IPS-NIHi7 (cell line): ENCODE measurements around the gene RHOT2.

Source experiments
- DNase-seq: peaks from one replicate; pipeline ENCODE4 v3.0.0; 2012; ENCODE audit warnings: mixed read lengths; ENCODE audit errors: extremely low spot score

RHOT2 gene

DNA sequence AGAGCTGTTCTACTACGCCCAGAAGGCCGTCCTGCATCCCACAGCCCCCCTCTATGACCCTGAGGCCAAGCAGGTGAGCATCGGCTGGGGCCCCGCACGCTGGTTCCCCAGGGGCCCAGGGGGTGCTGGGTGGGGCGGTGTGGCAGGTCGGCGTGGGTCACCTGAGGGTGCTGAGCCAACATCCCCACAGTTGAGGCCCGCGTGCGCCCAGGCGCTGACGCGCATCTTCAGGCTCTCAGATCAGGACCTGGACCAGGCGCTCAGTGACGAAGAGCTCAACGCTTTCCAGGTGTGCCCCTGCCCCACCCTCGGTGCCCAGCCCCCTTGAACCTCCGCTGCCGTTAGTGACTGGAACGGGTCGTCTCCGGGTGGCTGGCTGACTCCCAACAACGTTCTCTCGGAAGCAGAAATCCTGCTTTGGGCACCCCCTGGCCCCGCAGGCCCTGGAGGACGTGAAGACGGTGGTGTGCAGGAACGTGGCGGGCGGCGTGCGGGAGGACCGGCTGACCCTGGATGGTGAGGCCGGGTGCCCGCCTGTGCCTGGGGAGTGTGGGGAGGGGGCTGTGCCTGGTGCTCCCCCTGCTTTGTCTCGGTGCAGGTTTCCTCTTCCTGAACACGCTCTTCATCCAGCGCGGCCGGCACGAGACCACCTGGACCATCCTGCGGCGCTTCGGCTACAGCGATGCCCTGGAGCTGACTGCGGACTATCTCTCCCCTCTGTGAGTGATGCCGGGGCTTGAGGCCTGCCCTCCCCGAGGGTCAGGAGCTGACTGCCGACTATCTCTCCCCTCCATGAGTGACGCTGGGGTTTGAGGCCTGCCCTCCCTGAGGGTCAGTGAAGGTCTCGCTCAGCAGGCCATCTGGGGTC lies 2.8 kb downstream of the RHOT2 start:
- DNase-seq: no peak

DNA sequence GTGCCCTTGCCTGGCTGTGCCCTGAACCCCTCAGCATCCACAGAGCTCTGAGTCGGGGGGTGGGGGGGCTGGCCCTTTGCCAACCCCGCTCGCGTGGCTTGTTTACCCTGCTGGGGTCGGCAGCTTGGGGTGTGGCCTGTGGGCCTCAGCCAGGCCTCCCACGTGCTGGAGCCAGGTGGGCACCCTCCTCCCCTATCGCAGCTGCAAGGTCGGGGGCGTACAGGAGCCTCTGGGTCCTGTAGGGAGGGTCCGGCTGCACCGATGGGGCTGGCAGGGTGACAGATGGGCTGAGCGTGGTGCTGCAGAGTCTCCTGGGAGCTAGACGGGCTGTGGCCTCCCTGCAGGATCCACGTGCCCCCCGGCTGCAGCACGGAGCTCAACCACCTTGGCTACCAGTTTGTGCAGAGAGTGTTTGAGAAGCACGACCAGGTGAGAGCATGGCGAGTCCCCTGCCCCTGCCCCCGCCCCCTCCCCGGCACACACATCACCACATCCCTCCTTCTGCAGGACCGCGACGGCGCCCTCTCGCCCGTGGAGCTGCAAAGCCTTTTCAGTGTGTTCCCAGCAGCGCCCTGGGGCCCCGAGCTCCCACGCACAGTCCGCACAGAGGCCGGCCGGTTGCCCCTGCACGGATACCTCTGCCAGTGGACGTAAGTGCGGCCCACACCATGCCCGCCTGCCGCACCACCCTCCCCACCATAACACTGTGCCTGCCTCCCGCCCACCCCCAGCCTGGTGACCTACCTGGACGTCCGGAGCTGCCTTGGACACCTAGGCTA lies 3.6 kb downstream of the RHOT2 start:
- no peak for DNase-seq

DNA sequence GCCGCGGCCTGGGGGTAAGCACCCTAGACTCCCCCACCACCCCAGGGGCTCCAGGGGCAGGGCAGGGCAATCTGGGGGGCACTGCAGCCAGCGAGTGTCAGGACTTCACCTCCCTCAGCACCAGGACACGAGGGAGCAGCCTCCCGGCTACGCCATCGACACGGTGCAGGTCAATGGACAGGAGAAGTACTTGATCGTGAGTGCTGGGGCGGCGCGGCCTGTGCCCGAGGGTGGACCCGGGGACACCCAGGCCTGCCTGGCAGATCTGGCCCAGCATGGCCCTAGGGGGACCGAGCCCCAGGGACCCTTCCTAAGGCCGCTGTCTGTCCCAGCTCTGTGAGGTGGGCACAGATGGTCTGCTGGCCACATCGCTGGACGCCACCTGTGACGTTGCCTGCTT lies 4.4 kb downstream of the RHOT2 start:
- DNase-seq: no peak

DNA sequence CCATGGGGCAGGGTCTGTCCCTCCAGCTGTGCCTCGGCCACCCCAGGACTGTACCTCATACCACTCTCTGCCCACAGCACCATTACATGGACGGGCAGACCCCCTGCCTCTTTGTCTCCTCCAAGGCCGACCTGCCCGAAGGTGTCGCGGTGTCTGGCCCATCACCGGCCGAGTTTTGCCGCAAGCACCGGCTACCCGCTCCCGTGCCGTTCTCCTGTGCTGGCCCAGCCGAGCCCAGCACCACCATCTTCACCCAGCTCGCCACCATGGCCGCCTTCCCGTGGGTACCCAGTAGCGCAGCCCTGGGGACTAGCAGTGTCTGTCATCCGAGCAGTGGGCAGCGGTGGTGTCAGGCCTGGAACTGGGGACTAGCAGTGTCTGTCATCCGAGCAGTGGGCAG lies 4.9 kb downstream of the RHOT2 start:
- DNase-seq: no peak

DNA sequence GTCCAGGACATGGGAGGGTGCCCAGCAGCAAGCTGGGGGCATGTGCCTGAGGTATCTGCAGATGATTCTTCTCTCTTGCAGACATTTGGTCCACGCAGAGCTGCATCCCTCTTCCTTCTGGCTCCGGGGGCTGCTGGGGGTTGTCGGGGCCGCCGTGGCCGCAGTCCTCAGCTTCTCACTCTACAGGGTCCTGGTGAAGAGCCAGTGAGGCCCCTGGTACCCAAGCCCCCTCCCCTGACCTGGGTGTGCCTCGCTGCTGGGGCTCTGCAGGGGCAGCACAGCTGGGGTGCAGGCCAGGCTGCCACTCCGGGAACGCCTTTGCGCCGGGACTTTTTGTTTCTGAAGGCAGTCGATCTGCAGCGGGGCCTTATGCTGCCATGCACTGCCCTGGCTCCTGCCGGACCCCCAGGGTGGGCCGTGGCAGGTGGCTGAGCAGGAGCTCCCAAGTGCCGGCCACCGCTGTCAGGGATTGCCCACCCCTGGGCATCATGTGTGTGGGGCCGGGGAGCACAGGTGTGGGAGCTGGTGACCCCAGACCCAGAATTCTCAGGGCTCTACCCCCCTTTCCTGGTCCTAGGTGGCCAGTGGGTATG lies 5.6 kb downstream of the RHOT2 start:
- no peak for DNase-seq

DNA sequence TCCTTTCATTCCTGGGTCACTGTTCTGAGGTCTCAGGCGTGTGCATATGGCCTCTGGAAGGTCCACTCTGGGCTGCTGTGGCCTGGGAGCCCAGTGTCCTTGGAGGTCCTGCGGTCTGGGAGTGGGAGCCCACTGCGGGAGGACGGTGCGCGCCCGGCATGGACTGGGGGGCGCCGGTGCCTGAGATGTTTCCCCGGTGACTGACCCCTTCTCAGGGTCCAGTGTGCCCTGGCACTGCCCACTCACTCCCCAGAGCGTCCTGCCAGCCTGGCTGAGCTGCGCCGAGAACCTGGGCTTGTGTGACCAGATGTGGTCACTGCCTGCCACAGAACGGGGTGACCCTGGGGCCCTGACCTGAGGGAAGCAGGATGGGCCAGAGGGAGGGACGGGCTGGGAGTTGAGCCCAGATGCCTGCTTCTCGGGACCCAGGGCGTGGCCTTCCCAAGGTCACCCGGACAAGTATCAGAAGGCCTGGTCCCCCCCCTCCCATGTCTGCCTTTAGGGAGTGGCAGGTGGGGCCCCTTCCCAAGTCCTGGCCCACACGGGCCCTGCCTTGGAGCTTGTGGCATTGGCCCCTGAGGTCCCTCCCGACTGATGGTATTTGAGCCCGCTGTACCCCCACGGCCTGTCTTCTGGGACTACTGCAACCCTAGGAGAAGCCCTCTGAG lies 6.4 kb downstream of the RHOT2 start:
- no peak for DNase-seq

DNA sequence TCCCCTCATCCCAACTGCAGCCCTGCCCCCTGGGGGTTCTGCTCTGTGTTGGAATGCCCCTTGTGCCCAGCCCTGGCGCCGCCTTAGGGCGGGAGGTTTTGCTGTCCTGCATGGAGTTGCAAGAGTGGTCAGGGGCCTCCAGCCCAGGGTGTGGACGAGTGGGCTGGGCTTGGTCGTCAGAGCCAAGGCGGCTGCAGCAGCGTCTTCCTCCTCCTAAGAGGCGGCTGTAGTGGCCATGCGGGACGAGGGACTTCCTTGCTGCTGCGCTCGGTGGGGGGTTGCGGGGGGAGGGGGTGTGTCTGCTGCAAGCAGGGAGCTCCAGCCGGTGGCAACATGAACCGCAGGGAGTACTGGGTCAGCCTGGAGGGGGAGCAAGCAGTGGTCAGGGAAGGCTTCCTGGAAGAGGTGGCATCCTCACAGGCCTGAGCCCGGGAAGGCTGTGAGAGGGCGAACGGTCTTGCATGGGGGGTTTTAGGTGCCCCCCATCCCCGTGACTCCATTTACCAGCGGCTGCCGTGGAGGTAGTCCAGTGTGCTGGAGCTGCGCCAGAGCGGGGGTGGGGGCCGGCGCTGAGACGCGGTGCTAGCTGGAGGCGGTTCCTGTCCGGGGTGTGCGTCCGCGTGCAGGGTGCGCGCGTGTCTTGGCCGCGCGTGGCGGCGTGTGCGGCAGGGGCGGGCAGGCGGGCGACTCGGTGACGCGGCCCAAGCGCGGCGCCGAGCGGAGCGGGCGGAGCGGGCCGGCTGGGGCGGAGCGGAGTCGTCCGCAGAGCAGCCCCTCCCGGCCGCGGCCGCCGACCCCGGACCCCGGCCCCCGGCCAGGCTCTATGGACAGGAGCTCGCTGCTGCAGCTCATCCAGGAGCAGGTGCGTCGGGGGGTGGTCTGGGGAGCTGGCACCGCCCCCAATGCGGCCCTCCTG lies 7.3 kb downstream of the RHOT2 start, which contains the start of gene RHBDL1:
Gene RHBDL1, plus strand, starts transcription at position 704 of the 916 bp plus-strand sequence. Its CDS starts 120 bp downstream, at position 824.
- DNase-seq: peak; percentile 69

DNA sequence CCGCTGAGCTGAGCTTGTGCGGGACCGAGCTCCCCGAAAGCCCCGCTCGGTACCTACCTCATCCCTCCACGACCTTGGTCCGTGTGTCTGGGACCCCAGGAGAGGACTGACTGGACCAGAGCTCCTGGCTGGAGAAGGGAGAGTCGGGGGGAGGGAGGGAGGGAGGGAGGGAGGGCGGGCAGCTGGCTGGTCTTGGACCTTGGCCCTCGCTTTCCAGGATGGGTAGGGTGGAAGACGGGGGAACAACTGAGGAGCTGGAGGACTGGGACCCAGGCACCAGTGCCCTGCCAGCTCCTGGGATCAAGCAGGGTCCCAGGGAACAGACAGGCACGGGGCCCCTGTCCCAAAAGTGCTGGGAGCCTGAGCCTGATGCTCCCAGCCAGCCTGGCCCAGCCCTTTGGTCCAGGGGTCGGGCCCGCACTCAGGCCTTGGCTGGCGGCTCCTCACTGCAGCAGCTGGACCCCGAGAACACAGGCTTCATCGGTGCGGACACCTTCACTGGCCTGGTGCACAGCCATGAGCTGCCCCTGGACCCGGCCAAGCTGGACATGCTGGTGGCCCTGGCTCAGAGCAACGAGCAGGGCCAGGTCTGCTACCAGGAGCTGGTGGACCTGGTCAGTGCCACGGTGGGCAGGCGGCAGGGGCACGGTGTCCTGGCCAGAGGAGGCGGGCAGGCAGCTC lies 8.1 kb downstream of the RHOT2 start:
- no peak for DNase-seq

DNA sequence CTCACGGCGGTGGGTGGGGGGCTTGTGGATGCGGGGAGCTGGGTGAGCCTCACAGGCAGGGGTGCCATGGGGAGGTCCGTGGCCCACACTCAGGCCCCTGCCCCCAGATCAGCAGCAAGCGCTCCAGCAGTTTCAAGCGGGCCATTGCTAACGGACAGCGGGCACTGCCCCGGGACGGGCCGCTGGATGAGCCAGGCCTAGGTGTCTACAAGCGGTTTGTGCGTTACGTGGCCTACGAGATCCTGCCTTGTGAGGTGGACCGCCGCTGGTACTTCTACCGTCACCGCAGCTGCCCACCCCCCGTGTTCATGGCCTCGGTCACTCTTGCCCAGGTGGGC lies 8.6 kb downstream of the RHOT2 start:
- no peak for DNase-seq

DNA sequence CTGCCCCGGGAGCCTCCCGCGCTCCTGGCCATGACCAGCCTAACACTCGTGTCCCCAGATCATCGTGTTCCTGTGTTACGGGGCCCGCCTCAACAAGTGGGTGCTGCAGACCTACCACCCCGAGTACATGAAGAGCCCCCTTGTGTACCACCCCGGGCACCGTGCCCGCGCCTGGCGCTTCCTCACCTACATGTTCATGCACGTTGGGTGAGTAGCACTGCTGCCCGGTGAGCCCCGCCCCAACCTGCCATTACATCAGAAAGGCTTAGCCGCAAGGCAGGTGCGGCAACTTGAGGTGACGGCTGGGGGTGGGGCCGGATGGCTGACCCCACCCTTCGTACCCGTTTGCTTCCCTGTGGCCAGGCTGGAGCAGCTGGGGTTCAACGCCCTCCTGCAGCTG lies 9.0 kb downstream of the RHOT2 start:
- DNase-seq: no peak

DNA sequence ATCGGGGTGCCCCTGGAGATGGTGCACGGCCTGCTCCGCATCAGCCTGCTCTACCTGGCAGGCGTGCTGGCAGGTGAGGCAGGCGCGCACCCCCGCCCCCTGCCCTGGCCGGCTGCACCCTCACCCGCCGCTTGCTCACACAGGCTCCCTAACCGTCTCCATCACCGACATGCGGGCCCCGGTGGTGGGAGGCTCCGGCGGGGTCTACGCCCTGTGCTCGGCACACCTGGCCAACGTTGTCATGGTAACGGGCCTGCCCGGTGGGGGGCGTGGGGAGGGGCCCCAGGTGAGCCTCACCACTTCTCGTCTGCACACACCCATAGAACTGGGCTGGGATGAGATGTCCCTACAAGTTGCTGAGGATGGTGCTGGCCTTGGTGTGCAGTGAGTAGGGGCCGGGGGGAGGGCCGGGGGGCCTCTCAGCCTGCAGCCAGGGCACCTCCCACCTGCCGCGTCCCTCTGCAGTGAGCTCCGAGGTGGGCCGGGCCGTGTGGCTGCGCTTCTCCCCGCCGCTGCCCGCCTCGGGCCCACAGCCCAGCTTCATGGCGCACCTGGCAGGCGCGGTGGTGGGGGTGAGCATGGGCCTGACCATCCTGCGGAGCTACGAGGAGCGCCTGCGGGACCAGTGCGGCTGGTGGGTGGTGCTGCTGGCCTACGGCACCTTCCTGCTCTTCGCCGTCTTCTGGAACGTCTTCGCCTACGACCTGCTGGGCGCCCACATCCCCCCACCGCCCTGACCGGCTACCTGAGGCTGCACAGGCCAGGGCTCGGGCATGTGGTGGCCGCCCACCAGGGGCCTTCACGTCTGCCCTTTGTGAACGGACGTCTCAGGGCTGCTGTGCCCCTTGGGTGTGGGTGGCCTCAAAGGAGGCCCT lies 9.6 kb downstream of the RHOT2 start:
- DNase-seq: no peak

DNA sequence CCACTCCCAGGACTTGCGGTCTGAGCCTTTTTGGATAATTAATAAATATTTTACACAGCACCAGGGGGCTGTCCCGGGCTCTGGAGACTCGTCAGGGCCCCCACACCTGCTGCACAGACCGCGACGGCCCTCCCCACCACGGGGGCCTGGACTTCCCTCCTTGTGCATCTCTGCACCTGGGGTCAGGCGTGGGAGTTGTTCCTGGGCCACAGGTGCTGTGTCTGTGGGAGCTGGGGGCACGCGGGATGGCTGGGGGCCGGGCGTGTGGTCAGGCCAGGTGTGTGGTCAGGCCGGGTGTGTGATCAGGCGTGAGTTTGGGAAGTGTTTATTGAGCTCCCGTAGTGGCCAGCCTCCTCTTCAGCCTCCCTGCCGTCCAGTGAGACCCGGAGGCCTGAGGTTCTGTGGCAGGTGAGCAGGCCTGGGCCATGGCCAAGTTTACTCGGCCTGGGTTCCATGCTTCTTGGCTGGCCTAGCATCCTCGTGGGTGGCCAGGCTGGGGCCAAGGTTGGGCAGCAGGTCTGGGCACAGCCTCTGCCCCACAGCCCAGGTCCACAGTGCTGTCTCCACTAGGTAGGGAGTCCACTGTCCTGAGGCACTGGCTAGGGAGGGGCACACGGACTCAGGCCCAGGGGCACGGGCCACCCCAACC lies 10.4 kb downstream of the RHOT2 start:
- DNase-seq: no peak

DNA sequence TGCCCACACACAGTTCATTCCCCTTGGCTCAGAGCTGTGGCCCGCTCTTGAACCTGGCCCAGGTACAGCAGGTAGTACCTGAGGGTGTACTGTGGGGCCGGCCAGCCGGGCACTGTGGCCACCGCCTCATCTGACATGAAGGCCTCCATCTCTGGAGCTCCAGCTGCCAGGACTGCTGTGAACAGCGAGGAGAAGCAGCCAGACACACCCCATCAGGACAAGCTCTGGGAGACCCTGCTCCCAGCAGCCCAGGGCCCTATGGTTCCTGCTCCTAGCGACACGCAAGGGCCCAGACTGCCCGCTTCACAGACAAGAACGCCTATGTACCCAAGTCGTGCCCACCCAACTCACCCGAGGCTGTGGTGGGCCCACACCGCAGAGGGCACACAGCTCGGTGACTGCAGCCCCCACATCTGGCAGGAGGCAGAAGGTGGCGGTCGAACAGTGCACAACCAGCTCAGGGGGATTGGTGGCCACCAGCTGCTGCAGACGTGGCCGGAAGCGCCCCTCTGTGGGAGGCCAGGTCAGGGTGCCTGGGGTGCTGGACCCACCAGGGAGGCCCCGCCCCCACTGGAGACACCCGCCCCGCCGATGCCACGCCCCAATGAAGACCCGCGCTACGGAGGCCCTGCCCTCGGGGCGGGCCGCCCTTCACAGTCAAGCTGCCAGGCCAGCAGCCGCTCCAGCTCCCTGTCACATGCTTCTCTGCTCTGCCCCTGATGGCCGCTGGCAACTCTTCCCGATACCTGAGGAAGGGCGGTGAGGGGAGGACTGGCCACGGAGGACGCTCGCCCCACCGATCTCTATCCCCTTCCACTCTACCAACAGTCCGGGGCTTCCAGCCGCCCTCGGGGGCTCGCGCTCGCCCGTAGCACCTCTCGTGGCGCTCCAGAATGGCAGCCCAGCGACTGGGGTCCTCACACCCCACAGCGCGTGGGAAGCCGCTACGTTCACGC lies 11.2 kb downstream of the RHOT2 start:
- DNase-seq: no peak

DNA sequence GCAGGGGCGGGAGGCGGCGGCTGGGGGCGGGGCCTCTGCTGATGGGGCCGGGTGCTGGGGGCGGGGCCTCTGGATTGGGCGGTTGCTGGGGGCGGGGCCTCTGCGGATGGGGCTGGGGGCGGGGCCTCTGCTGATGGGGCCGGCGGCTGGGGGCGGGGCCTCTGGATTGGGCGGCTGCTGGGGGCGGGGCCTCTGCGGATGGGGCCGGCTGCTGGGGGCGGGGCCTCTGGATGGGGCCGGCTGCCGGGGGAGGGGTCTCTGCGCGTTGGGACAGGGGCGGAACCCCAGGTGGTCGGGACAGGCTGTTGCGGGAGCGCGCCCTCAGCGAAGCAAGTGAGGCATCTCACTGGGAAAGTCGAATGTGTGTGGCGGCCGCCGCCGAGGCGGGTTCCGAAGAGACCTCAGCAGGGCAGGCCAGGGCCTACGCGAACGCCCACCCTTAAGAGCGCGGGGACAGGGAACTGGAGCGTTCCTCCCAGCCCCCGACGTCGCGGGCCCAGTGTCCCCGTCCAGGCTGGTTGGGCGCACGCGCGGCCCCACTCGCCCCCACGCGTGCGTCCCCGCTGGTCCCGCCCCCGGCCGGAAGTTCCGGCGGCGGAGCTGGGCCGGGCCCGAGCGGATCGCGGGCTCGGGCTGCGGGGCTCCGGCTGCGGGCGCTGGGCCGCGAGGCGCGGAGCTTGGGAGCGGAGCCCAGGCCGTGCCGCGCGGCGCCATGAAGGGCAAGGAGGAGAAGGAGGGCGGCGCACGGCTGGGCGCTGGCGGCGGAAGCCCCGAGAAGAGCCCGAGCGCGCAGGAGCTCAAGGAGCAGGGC lies 12.1 kb downstream of the RHOT2 start, which contains the start of gene STUB1:
Gene STUB1, plus strand, starts transcription at position 597 of the 811 bp plus-strand sequence. Its CDS starts 116 bp downstream, at position 713.
- DNase-seq: peak; percentile 87

DNA sequence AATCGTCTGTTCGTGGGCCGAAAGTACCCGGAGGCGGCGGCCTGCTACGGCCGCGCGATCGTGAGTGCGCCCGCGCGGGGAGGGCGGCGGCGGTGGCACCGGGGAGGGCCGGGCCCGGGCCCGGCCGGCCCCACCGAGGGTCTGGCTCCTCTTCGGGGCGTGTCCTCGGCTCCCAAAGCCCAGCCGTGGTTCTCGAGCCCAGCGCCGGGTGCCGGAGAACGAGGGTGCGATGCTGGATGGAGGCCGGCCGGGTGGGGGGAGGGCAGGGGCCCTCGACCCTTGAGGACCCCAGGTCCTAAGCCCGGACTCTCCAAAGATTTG lies 12.7 kb downstream of the RHOT2 start:
- no peak for DNase-seq

DNA sequence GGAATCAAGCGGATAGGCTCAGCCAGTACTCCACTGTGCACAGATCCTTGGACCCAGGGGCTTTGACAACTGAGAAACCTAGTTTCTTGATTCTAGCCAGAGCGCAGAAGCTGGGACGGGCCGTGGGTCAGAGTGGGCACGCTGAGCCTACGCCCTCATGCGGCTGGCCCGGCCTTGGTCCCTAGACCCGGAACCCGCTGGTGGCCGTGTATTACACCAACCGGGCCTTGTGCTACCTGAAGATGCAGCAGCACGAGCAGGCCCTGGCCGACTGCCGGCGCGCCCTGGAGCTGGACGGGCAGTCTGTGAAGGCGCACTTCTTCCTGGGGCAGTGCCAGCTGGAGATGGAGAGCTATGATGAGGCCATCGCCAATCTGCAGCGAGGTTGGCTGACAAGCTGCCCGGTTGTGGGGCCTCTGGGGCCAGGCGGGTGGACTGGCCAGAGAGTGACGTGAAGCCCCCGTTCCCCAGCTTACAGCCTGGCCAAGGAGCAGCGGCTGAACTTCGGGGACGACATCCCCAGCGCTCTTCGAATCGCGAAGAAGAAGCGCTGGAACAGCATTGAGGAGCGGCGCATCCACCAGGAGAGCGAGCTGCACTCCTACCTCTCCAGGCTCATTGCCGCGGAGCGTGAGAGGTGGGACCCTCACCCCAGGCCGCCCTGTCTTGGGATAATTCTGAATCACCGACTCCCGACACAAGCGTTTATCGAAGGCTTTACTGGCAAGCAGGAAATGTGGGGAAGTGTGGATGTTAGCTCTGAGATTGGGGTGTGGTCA lies 13.2 kb downstream of the RHOT2 start:
- DNase-seq: no peak
